ENCODE measurements around the gene AKR1B1. TPM values are rescaled to one million over a fixed set of nuclear protein-coding genes. Genes with fewer than 3 reads are reported as not detected.
A peak's percentile ranks its signal among the peaks of the same experiment; 100 is the strongest.

The AKR1B1 gene
- total RNA-seq, 1 experiment from 2014 or later = 146 TPM

DNA sequence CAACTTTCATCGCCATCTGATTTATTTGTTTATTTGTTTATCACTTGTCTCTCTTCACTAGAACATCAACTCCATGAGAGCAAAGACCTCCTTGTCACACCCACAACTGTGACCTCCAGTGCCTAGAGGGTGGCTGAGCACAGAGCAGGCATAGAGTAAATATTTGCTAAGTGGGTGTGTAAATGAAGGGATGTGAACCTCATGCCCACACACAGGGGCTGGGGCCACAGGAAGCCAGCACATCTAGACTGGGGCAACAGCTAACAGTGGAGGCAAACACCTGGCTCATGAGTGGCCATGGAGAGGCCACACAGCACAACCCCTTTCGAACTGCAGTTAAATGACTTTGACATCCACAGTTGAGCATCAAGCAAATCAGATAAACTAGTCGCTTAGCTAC is 39.8 kb downstream of the AKR1B1 start:
- DNase-seq (ENCODE audit: low read depth) = no peak

DNA sequence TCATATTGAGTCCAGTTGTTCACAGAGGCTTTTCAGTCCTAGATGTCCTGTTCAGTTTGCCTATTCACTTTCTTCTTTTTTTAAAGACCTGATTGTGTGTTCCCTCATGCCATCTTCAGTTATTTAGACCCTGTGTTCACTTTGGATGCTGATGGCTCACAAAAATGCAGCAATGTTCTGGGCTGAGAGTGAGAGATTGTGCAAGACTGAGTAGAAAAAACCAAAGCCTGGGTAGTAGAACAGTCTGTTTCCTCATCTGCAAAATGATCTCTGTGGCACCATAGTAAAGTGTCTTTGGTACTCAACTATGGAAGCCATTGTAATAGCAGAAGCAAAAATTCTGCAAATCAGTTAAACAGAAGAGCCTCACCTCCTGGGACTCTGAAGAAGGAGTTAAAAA is 43.2 kb downstream of the AKR1B1 start:
- DNase-seq (ENCODE audit: low read depth) = no peak

DNA sequence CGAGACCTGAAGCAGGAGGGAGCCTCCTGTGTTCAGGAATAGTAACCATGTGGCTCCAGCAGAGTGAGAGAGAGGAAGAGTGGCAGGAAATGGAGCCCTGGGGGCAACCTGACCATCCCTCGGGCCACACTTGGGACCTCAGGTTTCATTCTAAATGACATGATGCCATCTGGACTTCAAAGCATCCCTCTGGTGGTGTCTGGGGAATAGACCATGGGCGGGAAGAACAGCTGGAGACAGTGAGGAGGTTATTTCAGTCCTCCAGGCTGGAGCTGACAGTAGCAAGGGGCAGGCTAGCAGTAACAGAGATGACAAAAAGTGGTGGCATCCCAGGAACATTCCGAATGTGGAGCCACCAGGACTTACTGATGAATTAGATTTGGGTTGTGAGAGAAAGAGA is 44.8 kb downstream of the AKR1B1 start:
- no peak for DNase-seq (ENCODE audit: low read depth)

DNA sequence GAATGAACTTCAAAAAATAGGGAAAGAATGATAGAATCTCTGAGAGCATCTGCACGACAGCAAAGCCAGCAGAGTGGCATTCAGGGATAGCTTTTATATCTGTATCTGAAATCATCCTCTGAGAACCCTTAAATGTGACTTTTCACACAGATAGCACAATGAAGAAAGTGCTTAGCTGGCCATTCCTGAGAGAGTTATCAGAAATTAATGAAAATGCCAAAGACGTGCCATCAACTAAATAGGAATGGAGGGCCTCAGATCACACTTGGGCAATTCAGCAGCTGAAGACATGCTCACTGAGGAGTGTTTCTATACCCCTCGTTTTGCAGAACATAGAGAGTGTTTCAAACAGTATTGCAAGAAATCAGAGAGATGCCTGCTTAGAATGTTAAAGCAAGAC is 51.6 kb downstream of the AKR1B1 start:
- no peak for DNase-seq (ENCODE audit: low read depth)

DNA sequence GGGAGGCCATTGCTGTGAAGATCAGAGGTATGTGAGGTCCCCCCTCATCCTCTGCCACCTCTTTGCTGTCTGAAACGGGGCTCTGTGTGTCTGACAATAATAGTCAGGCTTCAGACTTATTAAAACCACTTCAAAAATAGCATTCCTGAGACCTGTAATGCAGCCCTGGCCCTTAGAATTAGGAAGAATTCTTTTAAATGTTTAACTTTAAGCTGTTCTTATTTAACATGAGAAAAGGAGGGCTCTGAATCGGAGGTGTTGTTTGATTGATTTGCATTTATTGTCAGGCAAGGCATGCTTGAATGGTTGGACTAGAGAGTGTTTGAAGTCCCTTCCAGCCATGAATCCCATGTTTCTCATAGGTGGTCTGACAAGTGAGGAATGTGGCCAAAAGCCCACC is 52.5 kb downstream of the AKR1B1 start:
- no peak for DNase-seq (ENCODE audit: low read depth)

DNA sequence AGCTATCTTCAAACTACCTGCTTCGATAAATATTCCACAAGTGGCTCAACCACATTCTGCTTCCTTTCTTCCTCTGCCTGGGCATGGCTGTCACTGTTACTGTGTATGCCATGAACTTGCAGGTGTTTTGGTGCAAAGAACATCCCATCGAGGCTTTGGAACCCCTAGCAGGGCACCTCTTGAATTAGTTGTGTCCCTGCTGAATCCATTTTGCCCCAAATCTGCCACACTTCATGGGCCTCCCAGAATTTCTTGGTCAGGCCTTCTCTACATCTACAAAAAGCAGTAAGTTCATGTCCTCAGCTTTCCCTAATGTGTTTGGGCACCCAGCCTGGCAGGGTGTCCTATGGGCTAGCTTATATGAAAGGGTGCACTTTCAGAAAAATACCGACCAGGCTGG is 53.6 kb downstream of the AKR1B1 start:
- no peak for DNase-seq (ENCODE audit: low read depth)

DNA sequence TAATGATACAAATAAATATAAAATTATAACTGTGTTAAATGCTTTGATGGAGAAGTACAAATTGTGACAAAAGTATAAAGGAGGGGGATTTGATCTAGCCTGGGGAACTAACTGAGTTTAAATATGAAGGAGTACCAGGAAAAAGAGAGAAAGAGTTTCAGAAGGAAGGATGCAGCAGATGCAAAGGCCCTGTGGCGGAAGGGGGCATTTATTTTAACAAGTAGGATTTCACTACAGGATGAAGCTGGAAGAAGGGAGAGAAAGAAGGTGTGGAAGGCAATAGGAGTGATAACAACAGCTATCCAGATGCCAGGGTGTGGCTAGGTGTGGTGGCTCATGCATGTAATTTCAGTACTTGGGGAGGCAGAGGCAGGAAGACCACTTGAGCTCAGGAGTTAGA is 55.8 kb downstream of the AKR1B1 start:
- no peak for DNase-seq (ENCODE audit: low read depth)

DNA sequence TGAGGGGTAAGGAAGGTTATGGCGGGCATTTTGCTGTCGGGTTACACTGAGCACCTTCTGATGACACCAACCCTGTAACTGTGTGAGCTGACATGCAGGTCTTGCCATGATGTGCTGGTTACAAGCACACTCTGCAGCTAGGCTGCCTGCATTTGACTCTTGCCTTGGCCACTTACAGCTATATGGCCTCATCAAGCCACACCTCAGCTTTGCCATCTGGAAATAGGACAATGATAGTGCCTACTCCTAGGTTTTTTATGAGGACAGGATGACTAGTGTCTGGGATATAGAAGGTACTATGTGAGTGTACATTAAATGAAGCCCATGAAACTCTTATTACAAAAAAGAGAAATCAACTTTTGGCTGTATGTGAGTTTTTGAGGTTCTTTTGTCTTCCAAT is 58.0 kb downstream of the AKR1B1 start:
- DNase-seq (ENCODE audit: low read depth) = no peak

DNA sequence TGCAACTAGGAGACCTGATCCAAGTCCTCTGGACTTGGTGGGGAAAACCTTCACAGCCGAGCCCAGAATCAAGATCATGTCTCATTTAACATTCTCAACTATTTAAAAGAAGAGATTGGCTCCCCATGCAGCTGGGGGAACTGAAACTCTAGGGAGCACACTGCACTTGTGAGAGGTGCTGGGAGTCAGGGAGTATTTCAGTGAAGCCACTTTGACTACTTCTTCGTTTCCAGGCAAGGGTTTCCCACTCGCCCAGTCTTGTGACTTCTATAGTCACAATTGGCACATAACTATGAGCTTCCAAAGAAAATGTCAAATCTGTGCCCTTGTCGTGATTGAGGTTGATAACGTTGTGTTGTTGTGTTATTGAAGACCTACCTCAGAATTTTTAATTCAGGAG is 62.9 kb downstream of the AKR1B1 start:
- DNase-seq (ENCODE audit: low read depth) = no peak

DNA sequence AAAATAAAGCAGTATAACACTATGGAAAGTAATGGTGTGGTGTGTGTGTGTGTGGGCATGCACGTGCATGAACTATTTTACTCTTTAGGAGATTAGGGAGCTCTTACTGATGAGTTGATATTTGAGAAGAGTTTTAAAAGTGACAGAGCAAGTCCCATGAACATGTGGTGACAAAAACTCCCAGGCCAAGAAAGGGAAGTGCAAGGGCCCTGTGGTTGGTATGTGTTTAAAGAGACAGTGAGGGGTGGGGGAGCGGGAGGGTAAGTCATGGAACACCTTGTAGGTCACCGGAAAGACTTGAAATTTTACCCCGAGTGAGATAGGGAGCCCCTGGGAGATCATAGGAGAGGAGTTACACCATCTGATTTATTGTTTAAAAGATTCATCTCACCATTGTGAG is 63.3 kb downstream of the AKR1B1 start:
- no peak for DNase-seq (ENCODE audit: low read depth)

DNA sequence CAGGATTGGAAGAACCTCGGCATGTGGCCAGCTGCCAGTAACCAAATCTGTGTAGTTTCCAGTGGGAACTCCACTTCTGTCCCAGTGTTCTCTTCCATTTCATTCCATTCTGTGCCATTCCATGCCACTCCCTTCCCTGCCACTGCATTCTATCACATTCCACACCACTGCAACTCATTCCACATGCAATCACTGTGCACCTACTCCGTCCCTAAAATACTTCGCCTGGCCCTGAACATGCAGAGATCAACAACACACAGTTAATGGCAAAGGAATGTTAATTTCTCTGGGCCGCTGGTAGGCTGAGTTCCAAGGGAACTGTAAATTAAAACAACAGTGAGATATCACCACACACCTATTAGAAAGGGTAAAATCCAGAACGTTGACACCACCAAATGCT is 64.8 kb downstream of the AKR1B1 start:
- DNase-seq (ENCODE audit: low read depth) = peak; percentile 23

Other genes with a start within 250 kb of the AKR1B1 start
- gene SLC35B4, start 142.2 kb downstream of the AKR1B1 start, total RNA-seq (2014; rRNA removed) = 25.8 and 28.4 TPM in 2 replicates
- gene AKR1B10, start 68.5 kb upstream of the AKR1B1 start, total RNA-seq (2014; rRNA removed) = 0.58 and 1.5 TPM in 2 replicates
- gene AKR1B15, start 90.0 kb upstream of the AKR1B1 start, total RNA-seq (2014; rRNA removed) = 0.06 TPM in 1 of 2 replicates, not detected in the other
- 32.2 and 37.1 TPM in 2 replicates for gene BPGM, start 187.8 kb upstream of the AKR1B1 start, total RNA-seq (2014; rRNA removed)